Measurements from ENCODE around the gene ARHGAP42.

ARHGAP42 gene

DNA sequence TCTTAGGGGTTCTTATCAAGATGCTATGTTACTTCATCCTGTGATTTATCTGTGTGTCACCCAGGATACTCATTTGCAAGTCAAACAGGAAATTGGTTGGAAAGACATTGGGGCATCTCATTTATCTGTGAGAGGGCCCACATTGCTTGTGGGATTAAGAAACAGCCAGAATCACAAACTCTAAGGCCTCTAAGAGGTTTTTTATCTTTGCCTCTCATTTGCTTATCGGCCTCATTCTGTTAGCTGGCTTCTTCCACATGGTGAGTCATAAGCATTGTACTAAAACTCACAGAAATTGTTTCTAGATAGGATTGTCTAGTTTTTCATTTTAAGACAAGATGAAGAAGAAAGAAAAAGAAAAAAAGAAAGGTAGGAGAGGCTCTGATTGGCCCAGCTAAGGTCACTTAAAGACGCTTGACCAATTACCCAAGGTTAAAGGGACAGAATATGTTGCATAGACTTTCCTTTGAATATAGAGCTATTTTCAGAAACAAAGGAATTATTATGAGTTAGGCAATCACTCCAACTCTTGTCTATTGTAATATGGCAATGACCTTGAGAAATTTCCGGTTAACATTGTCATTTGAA lies 121.9 kb downstream of the ARHGAP42 start:
- no peak for DNase-seq

DNA sequence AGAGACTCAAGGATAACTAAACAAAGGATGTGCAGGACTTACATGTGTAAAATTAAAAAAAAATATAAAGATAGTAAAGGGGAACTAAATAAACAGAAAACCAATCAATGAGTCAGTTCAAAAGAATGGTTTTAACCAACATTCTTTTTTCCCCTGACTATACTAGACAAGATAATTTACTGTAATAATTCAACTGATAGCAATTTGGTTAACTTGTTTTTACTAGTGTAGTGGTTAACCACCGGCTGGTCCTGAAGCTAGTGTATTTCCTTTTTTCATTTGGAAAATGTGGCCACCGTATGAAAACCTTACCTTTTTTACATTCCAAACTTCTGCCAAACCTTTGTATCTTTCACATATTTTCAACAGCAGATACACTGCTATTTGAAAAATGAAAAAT lies 123.1 kb downstream of the ARHGAP42 start:
- no peak for DNase-seq

DNA sequence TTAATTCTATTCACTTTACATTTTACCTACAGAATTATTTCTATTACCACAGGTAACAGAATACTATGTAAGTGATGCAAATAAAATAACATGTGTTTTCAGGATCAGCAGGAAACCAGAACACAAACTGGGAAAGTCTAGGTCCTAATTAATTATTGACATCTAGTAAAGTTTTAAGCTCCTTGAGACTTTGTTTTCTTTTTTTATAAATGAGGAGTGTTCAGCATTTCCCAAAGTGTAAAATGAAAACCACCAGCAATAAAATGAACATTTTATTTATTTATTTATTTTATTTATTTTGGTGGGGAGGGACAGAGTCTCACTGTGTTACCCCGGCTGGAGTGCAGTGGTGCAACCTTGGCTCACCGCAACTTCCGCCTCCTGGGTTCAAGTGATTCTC lies 123.6 kb downstream of the ARHGAP42 start:
- DNase-seq, result no peak

DNA sequence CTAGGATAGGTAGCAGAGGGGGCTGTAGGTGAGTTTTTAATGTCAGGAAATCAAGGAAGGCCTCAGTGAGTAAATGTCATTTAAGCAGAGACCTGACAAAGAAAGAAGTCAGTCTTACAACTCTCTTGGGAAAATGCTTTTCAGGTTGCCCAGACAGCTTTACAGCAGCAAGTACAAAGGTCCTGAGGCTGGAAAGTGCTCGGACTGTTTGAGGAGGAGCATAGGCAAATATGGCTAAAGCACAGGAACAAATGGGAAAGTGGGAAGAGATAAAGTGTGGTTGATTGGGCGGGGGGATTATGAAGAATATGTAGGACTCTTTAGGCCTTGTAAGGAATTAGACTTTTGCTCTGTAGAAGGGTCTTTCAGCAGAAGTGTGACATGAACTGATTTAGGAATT lies 125.4 kb downstream of the ARHGAP42 start:
- DNase-seq, result no peak

DNA sequence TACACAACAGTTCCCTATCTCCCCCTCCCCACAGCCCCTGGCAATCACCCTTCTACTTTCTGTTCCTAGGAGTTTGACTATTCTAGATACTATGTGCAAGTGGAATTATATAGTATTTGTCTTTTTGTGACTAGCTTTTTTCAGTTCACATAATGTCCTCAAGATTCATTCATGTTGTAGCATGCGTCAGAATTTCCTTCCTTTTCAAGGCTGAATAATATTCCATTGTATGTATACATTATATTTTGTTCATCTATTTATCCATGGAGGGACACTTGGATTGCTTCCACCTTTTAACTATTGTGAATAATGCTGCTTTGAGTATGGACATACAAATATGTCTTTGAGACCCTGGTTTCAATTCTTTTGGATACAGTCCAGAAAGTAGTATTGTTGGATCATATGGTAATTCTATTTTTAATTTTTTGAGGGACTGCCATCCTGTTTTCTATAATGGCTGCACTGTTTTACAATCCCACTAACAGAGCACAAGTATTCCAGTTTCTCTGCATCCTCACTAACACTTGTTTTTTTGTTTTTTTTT lies 128.8 kb downstream of the ARHGAP42 start:
- no peak for DNase-seq

DNA sequence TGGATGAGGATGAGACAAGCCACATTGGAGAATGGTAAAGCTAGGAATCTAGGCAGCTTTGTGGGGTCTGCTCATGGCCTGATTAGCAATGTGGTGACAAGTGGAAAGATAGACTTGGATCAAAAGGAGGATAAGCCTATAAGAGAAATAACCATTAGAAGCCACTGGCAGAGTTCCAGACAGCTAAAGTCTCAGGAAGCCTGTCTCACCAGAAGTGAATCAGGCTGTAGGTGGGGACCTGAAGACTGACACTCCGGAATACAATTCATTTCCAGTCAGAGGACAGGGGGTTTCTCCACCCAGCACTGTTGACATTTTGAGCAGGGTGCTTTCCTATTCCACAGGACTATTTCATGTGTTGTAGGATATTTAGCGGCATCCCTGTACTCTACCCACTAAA lies 129.7 kb downstream of the ARHGAP42 start:
- no peak for DNase-seq

DNA sequence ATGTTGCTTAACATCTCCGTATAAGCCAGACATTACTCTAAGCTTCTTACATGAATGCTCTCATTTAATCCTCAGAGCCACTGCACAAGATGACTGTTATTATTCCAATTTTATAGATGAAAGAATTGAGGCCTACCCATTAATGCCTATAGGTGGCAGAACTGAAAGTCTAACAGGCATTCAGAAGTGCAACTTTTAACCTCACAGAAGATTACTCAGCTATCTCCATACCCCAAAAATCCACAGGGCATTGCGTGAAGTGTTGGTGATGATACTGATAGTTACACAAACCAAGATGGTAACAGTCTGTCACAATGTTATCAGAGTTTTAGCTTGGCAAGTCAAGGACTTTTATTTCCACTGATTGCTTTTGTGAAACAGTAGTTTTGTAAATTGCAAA lies 130.5 kb downstream of the ARHGAP42 start:
- no peak for DNase-seq

DNA sequence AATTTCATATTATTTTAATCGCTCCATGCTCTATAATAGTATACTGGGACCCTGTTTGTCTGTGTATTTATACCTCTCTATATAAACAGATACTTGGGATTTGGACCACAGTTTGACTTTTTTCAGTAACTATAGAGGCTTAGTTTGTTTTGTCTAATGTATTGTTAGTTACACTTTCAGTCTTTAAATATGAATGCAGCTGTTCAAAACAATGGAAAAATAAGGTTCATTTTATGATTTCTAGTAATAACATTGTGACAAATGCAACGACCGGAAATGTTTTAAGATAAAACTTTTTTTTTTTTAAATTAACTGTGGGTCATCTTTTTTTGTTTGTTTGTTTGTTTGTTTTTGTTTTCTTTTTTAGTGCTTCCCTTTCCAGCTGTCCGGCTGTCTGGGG lies 133.5 kb downstream of the ARHGAP42 start:
- no peak for DNase-seq

DNA sequence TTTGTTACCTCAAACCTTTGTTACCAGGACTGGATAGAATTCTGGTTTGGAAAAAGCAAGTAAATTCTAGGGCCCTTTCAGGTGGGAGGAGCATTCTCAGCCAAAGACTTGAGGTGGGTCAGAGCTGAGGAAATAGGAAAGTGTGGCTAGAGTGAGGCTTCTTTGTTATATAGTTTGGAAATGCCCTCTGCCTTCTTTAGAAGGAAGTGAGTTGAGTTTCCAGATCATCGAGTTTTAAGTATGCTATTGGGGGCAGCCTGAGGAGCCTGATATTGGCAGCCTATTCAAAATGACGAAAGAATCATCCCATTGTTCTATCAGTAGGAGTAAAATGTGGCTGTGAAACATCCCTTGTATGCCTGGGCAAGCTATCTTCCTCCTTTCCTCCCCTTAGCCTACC lies 134.1 kb downstream of the ARHGAP42 start:
- no peak for DNase-seq

DNA sequence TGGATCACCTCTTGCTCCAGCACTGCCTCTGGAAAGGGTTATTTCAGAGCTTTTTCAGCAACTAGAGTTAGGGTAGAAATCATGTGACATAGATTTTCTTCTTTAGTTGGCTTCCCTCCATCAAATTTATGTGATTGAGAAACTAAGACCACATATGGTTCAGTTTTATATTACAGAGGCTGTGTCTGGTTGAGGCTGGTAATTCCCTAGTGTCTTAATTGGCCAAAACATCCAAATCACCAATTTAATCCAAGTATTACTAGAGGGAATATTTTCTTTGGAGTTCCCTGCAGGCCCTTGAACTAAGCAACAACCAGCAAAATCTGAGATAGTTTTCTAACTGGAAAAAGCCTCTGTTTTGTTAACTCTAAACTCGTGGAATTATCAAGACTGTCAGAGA lies 136.3 kb downstream of the ARHGAP42 start:
- no peak for DNase-seq

DNA sequence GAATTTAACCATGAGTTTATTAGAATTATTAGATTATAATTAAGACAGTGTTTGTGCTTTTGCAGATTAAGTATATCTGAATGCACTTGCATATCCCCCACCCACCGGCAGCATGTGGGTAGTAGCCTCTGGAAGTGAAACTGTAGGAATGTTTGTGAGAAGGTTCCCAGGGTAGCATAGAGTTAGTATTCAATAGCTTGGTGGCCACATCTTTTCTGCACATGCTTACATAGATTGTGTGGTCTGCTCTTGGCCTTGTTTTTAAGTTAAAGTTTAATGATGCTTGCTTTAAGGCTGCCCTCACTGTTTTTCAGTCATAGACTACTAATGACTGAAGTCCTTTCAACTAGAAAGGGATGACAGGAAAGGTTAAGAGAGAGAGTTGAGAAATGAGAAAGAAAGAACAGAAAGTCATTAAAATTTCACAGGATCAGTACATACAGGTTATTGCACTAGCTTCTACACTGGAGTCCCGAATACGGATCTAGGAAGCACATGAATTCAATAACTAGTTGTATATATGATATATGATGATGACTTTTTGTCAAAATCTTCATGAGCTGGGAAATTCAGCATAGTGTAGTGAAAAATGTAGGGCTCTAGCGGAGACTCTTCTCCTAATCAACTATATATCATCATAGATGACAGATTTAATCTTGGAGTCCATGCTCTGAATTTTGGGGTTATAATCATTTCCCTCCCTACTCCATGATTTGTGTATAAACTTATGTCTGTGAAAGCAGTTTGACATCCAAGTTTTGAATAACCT lies 137.1 kb downstream of the ARHGAP42 start:
- no peak for DNase-seq

DNA sequence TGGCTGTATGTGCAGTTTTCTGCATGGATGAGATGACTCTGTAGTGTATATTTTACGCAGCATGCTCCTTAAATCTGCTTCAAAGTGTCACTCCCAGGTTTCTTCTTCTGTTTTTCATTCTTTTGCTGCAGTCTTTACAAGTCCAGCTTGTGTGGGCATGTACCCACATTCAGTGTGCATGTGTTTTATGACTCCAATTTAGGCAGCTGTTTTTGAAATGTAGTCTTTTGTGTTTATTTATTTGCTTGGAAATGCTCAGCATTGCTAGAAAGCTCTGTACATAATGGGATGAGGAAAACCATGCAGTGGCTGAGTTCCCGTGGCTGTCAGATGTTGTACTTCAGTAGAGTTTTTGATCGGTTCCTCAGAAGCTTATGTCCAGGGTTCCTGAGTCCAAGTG lies 138.5 kb downstream of the ARHGAP42 start:
- DNase-seq, result no peak

DNA sequence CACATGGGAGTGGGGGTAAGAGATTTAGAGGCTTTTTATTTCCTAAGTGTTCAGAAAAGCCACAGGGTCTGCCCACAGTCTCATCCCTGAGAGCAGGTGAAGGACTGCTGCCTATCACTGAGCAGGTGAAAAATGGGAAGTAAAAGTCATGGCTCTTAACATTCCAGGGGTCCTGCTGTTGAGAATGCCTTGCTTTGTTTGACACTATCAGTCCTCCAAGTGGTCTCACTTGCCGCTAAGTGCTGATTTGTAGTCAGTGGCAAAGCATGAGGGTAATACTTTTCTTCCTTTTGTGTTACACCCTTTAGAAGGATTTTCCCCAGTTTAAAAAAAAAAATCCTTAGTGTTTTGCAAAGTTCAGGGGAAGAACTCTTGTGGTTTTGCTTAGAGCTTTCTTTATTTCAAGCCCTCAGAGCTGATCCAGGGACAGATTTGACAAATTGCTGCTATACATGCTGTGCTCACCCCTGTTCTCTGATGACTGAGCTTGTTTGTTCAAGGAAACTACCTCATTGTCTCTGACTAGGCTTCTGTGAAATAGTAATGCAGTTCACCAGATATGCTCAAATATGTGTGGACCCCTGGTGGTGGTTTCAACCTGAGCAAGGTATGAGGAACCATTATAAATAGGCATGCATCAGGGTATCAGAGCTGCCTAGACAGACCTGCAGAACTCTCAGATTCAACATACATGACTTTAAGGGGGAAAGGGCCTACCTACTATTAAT lies 141.0 kb downstream of the ARHGAP42 start:
- DNase-seq, result no peak

DNA sequence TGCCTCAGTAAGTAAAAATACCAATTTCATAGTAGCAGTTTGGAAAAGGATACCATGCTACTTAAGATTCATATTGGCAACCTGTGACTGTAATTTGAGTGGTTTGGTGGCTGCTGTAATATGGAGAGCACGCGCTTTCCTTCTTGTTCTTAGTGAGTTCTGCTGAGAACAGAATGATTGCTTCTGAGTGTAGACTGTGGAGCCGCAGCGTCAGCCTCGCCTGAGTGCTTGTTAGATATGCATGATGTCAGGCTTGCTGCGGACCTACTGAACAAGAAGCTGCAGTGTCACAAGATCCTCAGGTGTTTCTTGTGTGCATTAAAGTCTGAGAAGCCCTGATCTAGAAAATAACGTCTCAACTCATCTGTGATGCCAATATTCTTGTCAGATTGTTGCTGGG lies 143.2 kb downstream of the ARHGAP42 start:
- DNase-seq, result no peak

DNA sequence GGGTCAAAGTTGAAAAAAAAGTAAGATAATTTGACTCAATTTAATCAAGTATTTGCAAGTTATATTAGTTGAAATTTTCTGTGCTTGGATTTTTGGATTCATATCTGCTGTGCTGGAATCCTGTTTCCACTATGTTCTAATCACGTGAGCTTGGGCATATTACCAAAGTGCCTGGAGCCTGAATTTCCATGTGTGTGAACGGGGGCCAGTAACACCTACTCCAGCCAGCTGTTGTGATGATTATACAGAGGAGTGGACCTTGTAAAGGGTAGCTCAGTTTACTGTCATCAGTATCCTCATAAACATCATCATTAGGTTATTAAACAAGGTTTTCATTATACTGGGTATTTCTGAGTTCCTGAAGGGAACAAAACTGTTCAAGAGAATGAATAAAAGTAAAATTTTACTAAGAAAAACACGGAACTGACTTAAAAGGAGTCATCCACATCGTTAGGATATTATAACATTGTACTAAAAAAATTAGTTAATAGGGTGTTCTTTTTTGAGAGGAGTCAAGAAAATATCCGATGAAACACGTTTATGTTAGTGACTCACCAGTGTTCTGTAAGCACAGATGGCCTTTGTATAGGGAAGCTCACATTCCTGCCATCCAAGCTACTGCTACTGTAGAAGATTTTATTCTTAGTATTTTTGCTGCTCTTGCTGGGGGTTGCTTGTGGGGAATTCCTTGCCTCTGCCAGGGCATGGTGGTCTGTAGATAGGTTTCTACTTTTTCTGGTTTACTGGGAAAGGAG lies 144.1 kb downstream of the ARHGAP42 start:
- no peak for DNase-seq

DNA sequence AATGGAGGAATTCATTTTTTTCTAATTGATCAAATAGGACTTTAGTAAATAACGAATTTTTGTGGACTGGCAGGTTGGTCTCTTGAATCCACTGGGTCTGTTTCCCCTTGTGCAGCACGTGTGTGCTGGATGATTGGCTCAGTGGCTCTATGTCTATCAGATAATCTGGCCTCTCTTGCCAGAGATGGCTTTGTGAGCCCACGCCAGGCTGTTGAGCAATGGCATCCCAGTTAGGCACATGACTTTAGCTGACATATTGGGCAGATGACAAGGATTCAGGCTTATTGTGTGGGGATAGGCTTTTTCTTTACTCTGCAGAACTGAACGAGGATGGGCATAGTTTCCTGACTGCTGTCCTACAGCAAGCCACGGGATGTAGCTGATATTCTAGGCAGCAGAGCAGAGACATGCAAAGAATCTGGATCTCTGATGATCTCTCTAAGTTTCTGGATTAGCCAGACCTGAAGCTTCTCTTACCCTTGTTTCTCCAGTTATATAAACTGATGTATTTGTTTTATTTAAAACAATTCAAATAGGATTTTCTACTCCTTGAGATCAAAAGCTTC lies 144.9 kb downstream of the ARHGAP42 start:
- no peak for DNase-seq

DNA sequence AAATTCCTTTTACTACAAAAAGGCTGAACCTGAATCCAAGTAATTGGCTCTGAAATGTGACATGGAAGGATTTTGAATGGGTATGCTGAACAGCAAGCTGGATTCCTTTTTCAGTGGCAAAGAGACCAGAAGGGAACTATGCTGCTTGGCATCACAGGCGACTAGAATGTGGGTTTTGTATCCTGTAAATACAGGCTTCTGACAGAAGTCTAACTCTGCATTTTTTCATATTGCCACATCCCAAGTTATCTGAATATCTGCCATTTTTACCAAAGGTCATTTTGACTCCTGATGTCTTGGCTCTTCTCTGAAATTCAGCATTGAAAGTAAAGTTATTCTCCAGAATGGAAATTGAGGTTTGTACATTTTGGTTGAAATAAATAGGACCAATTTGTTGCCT lies 145.7 kb downstream of the ARHGAP42 start:
- DNase-seq, result no peak

DNA sequence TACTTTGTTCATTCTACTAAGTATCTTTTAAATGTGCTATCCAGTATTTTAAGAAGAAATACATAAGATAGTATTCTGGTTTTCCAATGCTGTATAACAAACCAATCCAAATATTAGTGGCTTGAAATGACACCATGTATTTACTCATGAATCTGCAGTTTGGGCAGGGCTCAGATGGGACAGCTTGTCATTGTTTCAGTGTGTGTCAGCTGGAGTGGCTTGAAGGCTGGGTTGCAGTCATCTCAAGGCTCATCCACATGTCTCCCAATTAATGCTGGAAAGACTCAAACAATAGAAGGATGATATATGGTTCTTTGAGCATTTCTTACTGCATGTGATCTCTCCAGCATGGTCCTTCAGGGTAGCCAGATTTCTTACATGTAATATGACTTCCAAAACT lies 146.2 kb downstream of the ARHGAP42 start:
- DNase-seq, result no peak

DNA sequence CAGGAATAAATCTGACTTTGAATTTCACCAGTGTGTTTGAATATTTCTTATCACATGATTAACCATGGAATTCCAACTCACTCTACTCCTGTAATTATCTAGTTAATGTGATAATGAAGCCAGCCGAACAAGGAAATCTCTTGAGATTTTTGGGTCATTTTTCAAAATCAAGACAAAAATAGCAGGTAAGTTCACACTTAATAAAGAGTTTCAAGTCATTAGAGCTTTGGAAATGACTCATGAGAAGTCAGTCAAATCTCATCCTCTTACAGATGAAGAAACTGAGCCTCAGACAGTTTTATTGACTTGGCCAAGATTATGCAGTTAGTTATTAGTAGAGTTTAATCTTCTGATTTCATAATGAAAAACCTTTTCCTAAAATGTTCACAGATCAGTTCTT lies 148.8 kb downstream of the ARHGAP42 start:
- DNase-seq, result no peak

DNA sequence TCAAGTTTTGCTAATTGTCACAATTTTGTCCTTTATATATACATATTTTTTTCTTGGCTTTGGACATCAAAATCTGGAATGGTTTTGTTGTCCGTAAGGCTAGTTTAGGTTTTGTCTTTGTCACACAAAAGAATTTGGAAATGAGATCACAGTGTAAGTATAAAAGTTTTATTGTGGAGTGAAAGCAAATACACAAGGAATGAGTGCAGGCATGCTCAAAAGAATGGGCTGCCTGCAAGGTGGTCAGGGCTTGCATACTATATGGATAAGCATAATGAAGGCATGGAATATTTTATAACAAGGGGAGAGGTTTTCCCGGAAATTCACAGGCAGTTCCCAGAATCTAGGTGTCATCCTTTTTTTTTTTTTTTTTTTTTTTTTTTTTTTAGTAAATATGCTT lies 150.2 kb downstream of the ARHGAP42 start:
- no peak for DNase-seq

DNA sequence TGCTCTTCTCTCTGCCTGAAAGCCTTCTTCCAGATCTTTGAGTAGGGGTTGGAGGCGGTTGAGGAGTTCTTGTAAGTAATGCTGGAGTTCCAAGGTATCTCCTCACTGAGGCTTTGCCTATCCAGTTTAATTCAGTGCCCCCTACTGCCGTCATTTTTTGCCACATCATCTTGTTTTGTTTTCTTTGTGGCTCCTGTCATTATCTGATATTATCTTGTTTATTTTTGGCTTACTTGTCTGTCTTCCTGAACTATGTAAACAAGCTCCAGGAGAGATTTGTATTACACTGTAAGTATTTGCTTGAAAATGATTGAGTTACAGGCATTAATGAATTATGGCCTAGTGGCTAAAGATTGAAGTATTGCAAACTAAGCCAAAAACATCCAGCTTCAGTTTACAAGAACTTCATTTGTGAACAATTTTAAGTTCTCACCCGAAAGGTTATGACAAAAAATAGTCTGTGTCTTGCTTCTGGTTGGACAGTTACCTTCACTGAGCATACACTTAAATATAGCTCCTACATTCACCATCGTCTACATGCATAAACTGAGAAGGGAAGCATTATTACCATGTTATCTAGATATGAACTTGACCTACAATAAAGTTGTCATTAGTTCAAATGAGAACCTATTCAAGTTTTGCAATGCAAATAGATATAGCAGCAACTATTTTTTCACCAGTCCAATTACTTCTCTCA lies 154.8 kb downstream of the ARHGAP42 start:
- DNase-seq, result no peak

DNA sequence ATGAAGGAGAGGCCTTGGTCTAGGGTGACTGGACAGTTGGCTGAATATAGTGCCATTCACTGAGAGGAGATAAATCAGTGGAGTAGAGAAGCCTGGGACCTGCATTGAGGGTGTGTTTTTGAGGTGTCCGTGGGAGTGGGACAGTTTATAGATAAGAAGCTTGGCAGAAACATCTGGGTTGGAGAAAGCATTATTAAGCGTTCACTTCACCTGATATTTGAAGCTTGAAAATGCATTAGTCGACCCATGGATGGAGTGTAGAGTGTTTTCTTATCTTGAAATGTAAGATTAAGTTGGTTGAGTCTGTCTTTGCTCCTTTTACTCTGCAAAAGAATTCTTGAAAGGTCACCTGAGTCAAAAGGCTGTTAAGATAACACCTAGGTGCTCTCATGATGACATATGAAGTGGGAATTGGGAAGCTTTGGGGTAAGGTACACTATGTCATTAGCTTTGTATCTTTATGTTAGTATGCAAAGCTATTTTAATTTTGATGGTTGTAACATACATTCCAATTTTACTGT lies 160.7 kb downstream of the ARHGAP42 start:
- no peak for DNase-seq
